IMR-90 (cell line): ENCODE results near the gene CORO1C. TPM values are rescaled to one million over a fixed set of nuclear protein-coding genes. Genes with fewer than 3 reads are reported as not detected.

ENCODE experiments used
- ATAC-seq: fragments of 200-7000 bp; cut with Tn5 transposase; 2 replicates; pipeline ENCODE4 v1.9.1; 2020; ENCODE audit warnings: low read depth, mild to moderate bottlenecking, moderate library complexity
- BruUV-seq: library from RNA; stranded (reverse); fragments of 400-500 nt; replicated peaks from 2 replicates; lab custom pipeline; 2021; lab: Mats Ljungman, UMichigan
- CTCF ChIA-PET: fragments of 300-600 bp; formaldehyde crosslinking; extraction: SDS; loops from one replicate; lab custom pipeline; 2021; ENCODE audit warnings: antibody characterized with exemption; lab: Yijun Ruan, JAX
- POLR2A ChIA-PET: fragments of 300-600 bp; sonication (Branson Sonifier 250); formaldehyde crosslinking; loops from one replicate; lab custom pipeline; 2022; ENCODE audit warnings: antibody characterized with exemption; ENCODE audit not compliant: unreplicated experiment; lab: Charles Lee
- DNase-seq: peaks from one replicate; pipeline ENCODE4 v3.0.0; 2013
- H2AFZ ChIP-seq: replicated peaks from 2 replicates; pipeline ENCODE3; 2013; ENCODE audit warnings: low read length, mild to moderate bottlenecking; ENCODE audit not compliant: poor library complexity
- H2AK5ac ChIP-seq: 2 replicates; pipeline ENCODE4 v1.6.1; 2013; ENCODE audit warnings: low read depth, low read length, inconsistent platforms
- H2AK9ac ChIP-seq: replicated peaks from 2 replicates; pipeline ENCODE3; 2013; ENCODE audit warnings: mild to moderate bottlenecking, low read depth, low read length, moderate library complexity; ENCODE audit not compliant: poor library complexity
- H2BK120ac ChIP-seq: 2 replicates; pipeline ENCODE4 v1.6.1; 2013; ENCODE audit warnings: low read depth, low read length, inconsistent platforms
- H2BK15ac ChIP-seq: 3 replicates; pipeline ENCODE4 v1.6.1; 2013; ENCODE audit warnings: low read depth, low read length, inconsistent platforms
- H2BK20ac ChIP-seq: 2 replicates; pipeline ENCODE4 v1.6.1; 2013; ENCODE audit warnings: low read depth, mild to moderate bottlenecking, inconsistent platforms, low read length, moderate library complexity
- H2BK5ac ChIP-seq: 2 replicates; pipeline ENCODE4 v1.6.1; 2013; ENCODE audit warnings: mild to moderate bottlenecking, low read depth, low read length, inconsistent platforms; ENCODE audit not compliant: poor library complexity, severe bottlenecking
- H3K14ac ChIP-seq: replicated peaks from 2 replicates; pipeline ENCODE4 v1.6.1; 2013; ENCODE audit warnings: low read depth, low read length, inconsistent platforms
- H3K18ac ChIP-seq: 2 replicates; pipeline ENCODE4 v1.6.1; 2013; ENCODE audit warnings: low read depth, low read length, control low read depth
- H3K23ac ChIP-seq: 2 replicates; pipeline ENCODE4 v1.6.1; 2013; ENCODE audit warnings: low read depth, low read length, inconsistent platforms
- H3K27ac ChIP-seq: 2 replicates; pipeline ENCODE4 v1.5.1; 2013; ENCODE audit warnings: mild to moderate bottlenecking, control low read depth, low read length; ENCODE audit not compliant: insufficient read depth
- H3K27me3 ChIP-seq: 2 replicates; pipeline ENCODE4 v1.6.1; 2013; ENCODE audit warnings: low read length; ENCODE audit not compliant: control insufficient read depth, insufficient read depth
- H3K36me3 ChIP-seq: 2 replicates; pipeline ENCODE4 v1.6.1; 2013; ENCODE audit warnings: low read length, mixed read lengths; ENCODE audit not compliant: control insufficient read depth, insufficient read depth
- H3K4ac ChIP-seq: 2 replicates; pipeline ENCODE4 v1.6.1; 2013; ENCODE audit warnings: low read depth, low read length, inconsistent platforms
- H3K4me1 ChIP-seq: 2 replicates; pipeline ENCODE4 v1.6.1; 2013; ENCODE audit warnings: low read length, mixed read lengths; ENCODE audit not compliant: control insufficient read depth, insufficient read depth
- H3K4me2 ChIP-seq: 2 replicates; pipeline ENCODE4 v1.6.1; 2013; ENCODE audit warnings: low read depth, mild to moderate bottlenecking, control low read depth, low read length, moderate library complexity
- H3K4me3 ChIP-seq: 2 replicates; pipeline ENCODE4 v1.5.1; 2013; ENCODE audit warnings: low read depth, mild to moderate bottlenecking, control low read depth, low read length, moderate library complexity; ENCODE audit not compliant: insufficient read depth
- H3K56ac ChIP-seq: 2 replicates; pipeline ENCODE4 v1.6.1; 2013; ENCODE audit warnings: low read length, inconsistent platforms; ENCODE audit not compliant: insufficient read depth; ENCODE audit errors: extremely low read depth
- H3K79me1 ChIP-seq, 2 experiments: 2 replicates each; pipeline ENCODE4 v1.6.1; 2013; ENCODE audit warnings: low read length in 2 of 2, inconsistent platforms in 1 of 2, low read depth in 1 of 2
- H3K9ac ChIP-seq: 2 replicates; pipeline ENCODE4 v1.6.1; 2013; ENCODE audit warnings: low read depth, low read length, control low read depth
- H3K9me1 ChIP-seq: 2 replicates; pipeline ENCODE4 v1.6.1; 2013; ENCODE audit warnings: low read length, inconsistent platforms; ENCODE audit not compliant: insufficient read depth
- H3K9me3 ChIP-seq: 2 replicates; pipeline ENCODE4 v1.6.1; 2013; ENCODE audit warnings: low read length; ENCODE audit not compliant: control insufficient read depth, insufficient read depth
- H4K20me1 ChIP-seq: 2 replicates; pipeline ENCODE4 v1.6.1; 2013; ENCODE audit warnings: low read length, inconsistent platforms; ENCODE audit not compliant: insufficient read depth
- H4K5ac ChIP-seq: 2 replicates; pipeline ENCODE4 v1.6.1; 2013; ENCODE audit warnings: mild to moderate bottlenecking, low read depth, low read length, control low read depth
- H4K8ac ChIP-seq, 2 experiments: 2 replicates each; pipeline ENCODE4 v1.6.1; 2013; ENCODE audit warnings: low read depth in 2 of 2, low read length in 2 of 2, control low read depth in 1 of 2, inconsistent platforms in 1 of 2
- H4K91ac ChIP-seq: 2 replicates; pipeline ENCODE4 v1.6.1; 2013; ENCODE audit warnings: low read depth, low read length, inconsistent platforms; ENCODE audit not compliant: insufficient read depth
- BHLHE40 ChIP-seq: fragments of 150-350 bp; IDR thresholded peaks from 2 replicates; pipeline ENCODE4 v1.6.1; 2016; ENCODE audit warnings: mild to moderate bottlenecking, low read depth, low read length
- CEBPB ChIP-seq: IDR thresholded peaks from 2 replicates; pipeline ENCODE4 v1.6.1; 2012; ENCODE audit warnings: low read depth, low read length, improper control_type of control experiment
- MXI1 ChIP-seq: IDR thresholded peaks from 2 replicates; pipeline ENCODE4 v1.6.1; 2012; ENCODE audit warnings: low read depth, mild to moderate bottlenecking, low read length, moderate library complexity, borderline replicate concordance
- NFE2L2 ChIP-seq: fragments of 150-350 bp; IDR thresholded peaks from 2 replicates; pipeline ENCODE4 v1.6.1; 2016; ENCODE audit warnings: low read depth, mild to moderate bottlenecking, low read length
- RAD21 ChIP-seq: IDR thresholded peaks from 2 replicates; pipeline ENCODE4 v1.6.1; 2012; ENCODE audit warnings: low read length, improper control_type of control experiment
- RCOR1 ChIP-seq: IDR thresholded peaks from 2 replicates; pipeline ENCODE4 v1.6.1; 2012; ENCODE audit warnings: mild to moderate bottlenecking, low read length, improper control_type of control experiment; ENCODE audit not compliant: insufficient replicate concordance
- RFX5 ChIP-seq: IDR thresholded peaks from 2 replicates; pipeline ENCODE4 v1.8.0; 2012; ENCODE audit warnings: low read depth, mild to moderate bottlenecking, low read length, moderate library complexity
- SMC3 ChIP-seq: fragments of 150-350 bp; IDR thresholded peaks from 2 replicates; pipeline ENCODE4 v1.6.1; 2016; ENCODE audit warnings: low read depth, mild to moderate bottlenecking, antibody characterized with exemption, low read length, moderate library complexity
- WGBS, 2 experiments: methylation state at CpG; one replicate each; pipeline versions ENCODE4 v1.1.5 to v1.1.7; 2013; ENCODE audit warnings: missing lambda C conversion rate in 2 of 2; ENCODE audit not compliant: insufficient read length in 1 of 2; ENCODE audit errors: extremely low coverage in 2 of 2; 5-methylcytosine and 5-hydroxymethylcytosine counted together
- dilution Hi-C: fragments of 300-500 bp; cut with HindIII; formaldehyde crosslinking; loops from one replicate; pipeline ENCODE4 v1.14.3; 2018; ENCODE audit warnings: low sequenced_read_pairs; ENCODE audit not compliant: unreplicated experiment
- in situ Hi-C: fragments of 300-500 bp; cut with MboI; formaldehyde crosslinking; loops from 3 replicates; pipeline ENCODE4 v1.14.3; 2019; ENCODE audit warnings: low sequenced_read_pairs, inconsistent platforms, mixed read lengths
- intact Hi-C: fragments of 100-400 bp; cut with micrococcal nuclease; formaldehyde crosslinking; loops from 2 replicates; pipeline ENCODE4 v1.10.0; 2022
- polyA plus RNA-seq, 3 experiments: library from polyadenylated mRNA; depleted of rRNA; stranded (reverse); fragments of >200 nt; gene quantifications; 2 replicates each; pipeline ENCODE4 v1.2.3, GENCODE V29; 2012; ENCODE audit warnings: low replicate concordance in 1 of 3
- total RNA-seq: library from RNA; depleted of rRNA; stranded (reverse); fragments of >200 nt; gene quantifications from 2 replicates; pipeline ENCODE4 v1.2.3, GENCODE V29; 2012
- TF ChIP-seq, protein P1 (sequence below): conservative IDR thresholded peaks from 2 replicates; pipeline ENCODE4 v1.5.1; 2012; ENCODE audit warnings: mild to moderate bottlenecking, low read depth, low read length, improper control_type of control experiment

CORO1C gene
- total and polyA plus RNA-seq, 2 of the 4 experiments (the other 2 are of a cell fraction): 675 to 1,100 TPM

DNA sequence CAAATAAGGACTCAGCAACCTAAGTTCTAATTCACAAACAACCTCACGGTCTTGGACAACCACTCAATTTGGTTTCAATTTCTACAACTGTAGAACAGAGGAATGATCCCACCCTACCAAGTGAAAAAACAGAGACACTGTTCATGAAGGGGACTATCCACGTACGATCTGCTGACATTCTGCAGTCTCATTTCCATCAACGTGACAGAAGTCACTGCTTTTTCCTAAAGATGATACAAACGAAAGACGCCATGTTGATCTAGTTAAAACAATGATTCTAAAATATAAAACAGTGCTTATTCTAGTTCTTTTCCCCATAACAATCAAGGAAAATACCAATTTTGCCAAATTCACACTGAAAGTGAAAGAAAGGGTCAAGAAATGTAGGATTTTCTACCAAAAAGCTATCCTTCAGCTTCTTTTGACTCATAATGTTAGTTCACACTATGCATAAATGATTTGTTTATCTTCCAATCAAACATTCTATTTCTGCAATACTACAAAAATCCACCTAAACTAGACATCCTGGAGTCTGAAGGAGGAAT lies 38.1 kb downstream of the CORO1C start:
- Histone ChIP-seq H3K9me1 (peaks cover 10% of the 10 kb centered on the region), H2AFZ (no peak overlapping the region), H2AK5ac (peak overlapping the region; percentile 93; the same call in 1 of the 2 replicates), H3K4me2 (0 out of 2 replicates have a peak overlapping the region, but pooled peaks have one; percentile 21), H3K27ac (peak overlapping the region; percentile 88; the same call in 1 of the 2 replicates), H2AK9ac (no peak overlapping the region), H3K27me3 (no peaks in the 10 kb centered on the region), H4K91ac (peak overlapping the region; percentile 72), H3K18ac (peak overlapping the region; percentile 92), H2BK15ac (peak overlapping the region; percentile 96), H4K20me1 (peaks cover 67% of the 10 kb centered on the region), H2BK5ac (peak overlapping the region; percentile 90), H3K36me3 (peaks cover 14% of the 10 kb centered on the region), H2BK20ac (peak overlapping the region; percentile 89), H3K9ac (peak overlapping the region; percentile 31; the same call in 1 of the 2 replicates), H3K79me1 (peaks cover 8 to 52% of the 10 kb centered on the region in 2 experiments; a peak in 3 of 4 replicates), H3K56ac (peak overlapping the region; percentile 46), H3K23ac (peak overlapping the region; percentile 93), H3K9me3 (no peaks in the 10 kb centered on the region), H3K4me1 (peaks cover 37% of the 10 kb centered on the region), H3K14ac (peak overlapping the region; percentile 96), H4K8ac (peak overlapping the region; percentile 56 to 81), H3K4ac (peak overlapping the region; percentile 92), H3K4me3 (no peak overlapping the region), H2BK120ac (peak overlapping the region; percentile 95), H4K5ac (peak overlapping the region; percentile 88)
- DNase-seq: no peak
- dilution Hi-C loops: no loop called here
- intact Hi-C loops: no loop called here
- POLR2A ChIA-PET: interaction anchor here (0.5 to 0.7 kb wide), 2 partner anchors 10 to 157 kb away, joined by 9 to 13 read pairs; no protein-coding TSS in a partner anchor
- TF ChIP-seq NFE2L2 (no peak), RCOR1 (no peak), BHLHE40 (no peak), CEBPB (no peak), MXI1 (no peak), RAD21 (no peak), RFX5 (no peak), SMC3 (no peak)
- TF ChIP-seq, protein P1, sequence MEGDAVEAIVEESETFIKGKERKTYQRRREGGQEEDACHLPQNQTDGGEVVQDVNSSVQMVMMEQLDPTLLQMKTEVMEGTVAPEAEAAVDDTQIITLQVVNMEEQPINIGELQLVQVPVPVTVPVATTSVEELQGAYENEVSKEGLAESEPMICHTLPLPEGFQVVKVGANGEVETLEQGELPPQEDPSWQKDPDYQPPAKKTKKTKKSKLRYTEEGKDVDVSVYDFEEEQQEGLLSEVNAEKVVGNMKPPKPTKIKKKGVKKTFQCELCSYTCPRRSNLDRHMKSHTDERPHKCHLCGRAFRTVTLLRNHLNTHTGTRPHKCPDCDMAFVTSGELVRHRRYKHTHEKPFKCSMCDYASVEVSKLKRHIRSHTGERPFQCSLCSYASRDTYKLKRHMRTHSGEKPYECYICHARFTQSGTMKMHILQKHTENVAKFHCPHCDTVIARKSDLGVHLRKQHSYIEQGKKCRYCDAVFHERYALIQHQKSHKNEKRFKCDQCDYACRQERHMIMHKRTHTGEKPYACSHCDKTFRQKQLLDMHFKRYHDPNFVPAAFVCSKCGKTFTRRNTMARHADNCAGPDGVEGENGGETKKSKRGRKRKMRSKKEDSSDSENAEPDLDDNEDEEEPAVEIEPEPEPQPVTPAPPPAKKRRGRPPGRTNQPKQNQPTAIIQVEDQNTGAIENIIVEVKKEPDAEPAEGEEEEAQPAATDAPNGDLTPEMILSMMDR: no peak
- BruUV-seq: no TSS peak
- CTCF ChIA-PET: interaction anchor here (1.5 to 2.3 kb wide), 2 partner anchors 28 to 39 kb away, joined by 3 to 7 read pairs; partner anchors contain the start of gene CORO1C
- WGBS, 2 experiments: no CpG with 5 or more reads among the region's 6 CpGs
- in situ Hi-C loops: no loop called here
- ATAC-seq: no peak
